ENCODE data around the gene GLTPD2. TPM values are rescaled to one million over a fixed set of nuclear protein-coding genes. Genes with fewer than 3 reads are reported as not detected.

GLTPD2 gene
- total RNA-seq, 1 experiment from 2014 or later, result not detected

DNA sequence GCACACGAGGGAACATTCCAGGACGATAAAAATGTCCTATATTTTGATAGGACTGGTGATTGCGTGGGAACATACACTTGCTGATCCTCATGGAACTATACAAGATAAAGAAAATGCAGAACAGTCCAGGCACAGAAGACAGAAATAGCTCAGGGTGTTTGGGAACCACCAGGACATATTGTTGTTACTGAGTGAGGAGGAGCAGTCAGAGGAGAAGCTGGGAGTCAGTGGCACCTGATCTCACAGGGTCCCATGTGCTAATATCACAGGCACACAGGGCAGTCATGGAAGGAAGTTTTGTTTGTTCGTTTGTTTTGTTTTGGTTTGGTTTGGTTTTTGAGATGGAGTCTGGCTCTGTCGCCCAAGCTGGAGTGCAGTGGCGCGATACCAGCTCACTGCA is 23.9 kb downstream of the GLTPD2 start:
- H3K4me1 ChIP-seq (ENCODE audit: control insufficient read depth in 1 of 2, insufficient read depth in 2 of 2, low read length in 2 of 2), result peaks cover 5 to 7% of the 10 kb centered on the region in 2 experiments; a peak in 2 of 4 replicates
- ATAC-seq (no peak), DNase-seq (ENCODE audit: low read depth, low spot score) (no peak)
- POLR2A ChIA-PET, result no interaction called here
- no peak overlapping the region for H3K4me2 ChIP-seq (ENCODE audit: low read length)
- CTCF ChIA-PET, result no interaction called here
- H3K9ac ChIP-seq (ENCODE audit: low read length), result no peak overlapping the region
- H3K9me3 ChIP-seq (ENCODE audit: control insufficient read depth in 1 of 2, insufficient read depth in 1 of 2, low read depth in 1 of 2, low read length in 2 of 2), result no peaks in the 10 kb centered on the region
- no peak overlapping the region for H3K4me3 ChIP-seq (replicated peaks in 1 of 2; ENCODE audit: low read depth in 1 of 2, low read length in 2 of 2)
- BruUV-seq (replicated peaks), result no TSS peak
- H4K20me1 ChIP-seq (ENCODE audit: insufficient read depth), result no peaks in the 10 kb centered on the region
- H3K27ac ChIP-seq (ENCODE audit: low read depth, low read length), result no peak overlapping the region
- H3K36me3 ChIP-seq (ENCODE audit: control insufficient read depth in 1 of 2, insufficient read depth in 2 of 2, low read length in 2 of 2), result peaks cover 9 to 10% of the 10 kb centered on the region in 2 experiments; a peak in 3 of 4 replicates
- RAD21 ChIA-PET (ENCODE audit: low non-redundant PET in 1 of 2, low total read pairs in 2 of 2, uncharacterized antibody in 2 of 2, unreplicated experiment in 2 of 2), result interaction anchor here in 1 of 2 experiments (0.7 kb wide), 1 partner anchor 69 kb away, joined by 3 read pairs; no protein-coding TSS in a partner anchor
- no peaks in the 10 kb centered on the region for H3K27me3 ChIP-seq (ENCODE audit: insufficient read depth, low read length)
- no peak for TF ChIP-seq JUND (IDR thresholded peaks at IDR 0.05)
- TF ChIP-seq, protein P1, sequence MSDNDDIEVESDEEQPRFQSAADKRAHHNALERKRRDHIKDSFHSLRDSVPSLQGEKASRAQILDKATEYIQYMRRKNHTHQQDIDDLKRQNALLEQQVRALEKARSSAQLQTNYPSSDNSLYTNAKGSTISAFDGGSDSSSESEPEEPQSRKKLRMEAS (IDR thresholded peaks at IDR 0.05), result no peak
- TF ChIP-seq POLR2AphosphoS5 (IDR thresholded peaks at IDR 0.05; ENCODE audit: low read depth, low read length), result no peak
- no peak for TF ChIP-seq SRF (IDR thresholded peaks at IDR 0.05; ENCODE audit: low read depth)
- no peak for TF ChIP-seq EZH2phosphoT487 (IDR thresholded peaks at IDR 0.05; ENCODE audit: borderline replicate concordance)
- no peak for TF ChIP-seq ZNF274 (IDR thresholded peaks at IDR 0.05; ENCODE audit: low read depth, low read length)
- TF ChIP-seq SP1 (IDR thresholded peaks at IDR 0.05; ENCODE audit: low read depth), result no peak
- TF ChIP-seq SIN3A (IDR thresholded peaks at IDR 0.05; ENCODE audit: low read depth), result no peak
- TF ChIP-seq TCF7L2 (IDR thresholded peaks at IDR 0.05; ENCODE audit: borderline replicate concordance, extremely low read depth, insufficient read depth, insufficient read length), result no peak
- no peaks in the 10 kb centered on the region for H3K9me2 ChIP-seq (ENCODE audit: insufficient read depth)
- H3K79me2 ChIP-seq (ENCODE audit: insufficient read depth, low read length), result no peaks in the 10 kb centered on the region
- no peak overlapping the region for H2AFZ ChIP-seq (ENCODE audit: low read depth, low read length, poor library complexity, severe bottlenecking)
- intact Hi-C loops (cut with micrococcal nuclease), result no loop called here

DNA sequence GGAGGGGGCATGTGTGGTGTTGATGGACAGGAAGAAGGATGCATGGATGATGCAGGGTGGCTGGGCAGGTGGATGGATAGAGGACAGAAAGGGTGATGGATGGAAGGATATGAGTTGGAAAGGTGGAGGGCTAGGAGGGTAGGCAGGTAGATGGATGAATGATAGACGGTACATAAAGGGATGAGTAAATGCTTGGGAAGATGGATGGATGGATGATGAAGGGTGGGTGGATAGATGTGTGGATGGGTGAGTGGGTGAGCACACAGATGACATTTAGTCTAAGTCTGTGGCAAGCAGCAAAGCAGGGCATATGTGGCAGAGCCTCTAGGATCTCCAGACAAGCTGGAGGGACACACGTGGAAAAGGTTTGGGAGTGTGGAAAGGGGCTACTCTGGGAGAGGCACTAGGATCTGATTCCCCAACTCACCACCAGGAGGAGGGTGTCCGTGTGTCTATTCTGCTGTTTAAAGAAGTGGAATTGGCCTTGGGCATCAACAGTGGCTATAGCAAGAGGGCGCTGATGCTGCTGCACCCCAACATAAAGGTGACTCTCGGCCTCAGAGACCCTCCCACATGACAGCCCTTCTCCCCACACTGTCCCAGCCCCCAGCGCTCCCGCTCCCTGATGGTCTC is 26.4 kb downstream of the GLTPD2 start:
- Histone ChIP-seq H3K79me2 (ENCODE audit: insufficient read depth, low read length) (no peaks in the 10 kb centered on the region), H2AFZ (ENCODE audit: low read depth, low read length, poor library complexity, severe bottlenecking) (no peak overlapping the region), H3K4me2 (ENCODE audit: low read length) (no peak overlapping the region), H3K9me2 (ENCODE audit: insufficient read depth) (no peaks in the 10 kb centered on the region), H3K27ac (ENCODE audit: low read depth, low read length) (no peak overlapping the region), H3K9me3 (ENCODE audit: control insufficient read depth in 1 of 2, insufficient read depth in 1 of 2, low read depth in 1 of 2, low read length in 2 of 2) (no peaks in the 10 kb centered on the region), H3K27me3 (ENCODE audit: insufficient read depth, low read length) (no peaks in the 10 kb centered on the region), H3K9ac (ENCODE audit: low read length) (no peak overlapping the region), H3K4me3 (replicated peaks in 1 of 2; ENCODE audit: low read depth in 1 of 2, low read length in 2 of 2) (no peak overlapping the region), H3K4me1 (ENCODE audit: control insufficient read depth in 1 of 2, insufficient read depth in 2 of 2, low read length in 2 of 2) (no peaks in the 10 kb centered on the region), H3K36me3 (ENCODE audit: control insufficient read depth in 1 of 2, insufficient read depth in 2 of 2, low read length in 2 of 2) (peaks cover 7 to 9% of the 10 kb centered on the region in 2 experiments; a peak in 3 of 4 replicates), H4K20me1 (ENCODE audit: insufficient read depth) (no peaks in the 10 kb centered on the region)
- ChIA-PET POLR2A (no interaction called here), CTCF (no interaction called here), RAD21 (ENCODE audit: low non-redundant PET in 1 of 2, low total read pairs in 2 of 2, uncharacterized antibody in 2 of 2, unreplicated experiment in 2 of 2) (no interaction called here)
- ATAC-seq (peak; percentile 55; the same call in 1 of the 2 replicates), DNase-seq (ENCODE audit: low read depth, low spot score) (no peak)
- TF ChIP-seq, protein P2, sequence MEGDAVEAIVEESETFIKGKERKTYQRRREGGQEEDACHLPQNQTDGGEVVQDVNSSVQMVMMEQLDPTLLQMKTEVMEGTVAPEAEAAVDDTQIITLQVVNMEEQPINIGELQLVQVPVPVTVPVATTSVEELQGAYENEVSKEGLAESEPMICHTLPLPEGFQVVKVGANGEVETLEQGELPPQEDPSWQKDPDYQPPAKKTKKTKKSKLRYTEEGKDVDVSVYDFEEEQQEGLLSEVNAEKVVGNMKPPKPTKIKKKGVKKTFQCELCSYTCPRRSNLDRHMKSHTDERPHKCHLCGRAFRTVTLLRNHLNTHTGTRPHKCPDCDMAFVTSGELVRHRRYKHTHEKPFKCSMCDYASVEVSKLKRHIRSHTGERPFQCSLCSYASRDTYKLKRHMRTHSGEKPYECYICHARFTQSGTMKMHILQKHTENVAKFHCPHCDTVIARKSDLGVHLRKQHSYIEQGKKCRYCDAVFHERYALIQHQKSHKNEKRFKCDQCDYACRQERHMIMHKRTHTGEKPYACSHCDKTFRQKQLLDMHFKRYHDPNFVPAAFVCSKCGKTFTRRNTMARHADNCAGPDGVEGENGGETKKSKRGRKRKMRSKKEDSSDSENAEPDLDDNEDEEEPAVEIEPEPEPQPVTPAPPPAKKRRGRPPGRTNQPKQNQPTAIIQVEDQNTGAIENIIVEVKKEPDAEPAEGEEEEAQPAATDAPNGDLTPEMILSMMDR (IDR thresholded peaks at IDR 0.05 in 2 of 3, conservative IDR thresholded peaks at IDR 0.05 in 1 of 3; ENCODE audit: borderline replicate concordance in 1 of 3, insufficient read depth in 1 of 3, low read depth in 2 of 3, low read length in 2 of 3), result peak in 2 of 3 experiments; percentile 30 to 40; a peak in 3 of 6 replicates
- TF ChIP-seq EZH2 (IDR thresholded peaks at IDR 0.05), result no peak
- BruUV-seq (replicated peaks), result no TSS peak
- intact Hi-C loops (cut with micrococcal nuclease), result no loop called here

Measured in HCT116 (cell line).